Measurements from ENCODE around the gene WDR17. TPM values are rescaled to one million over a fixed set of nuclear protein-coding genes. Genes with fewer than 3 reads are reported as not detected.

WDR17 gene
- total RNA-seq, 1 experiment from 2014 or later, result 1.3 TPM

DNA sequence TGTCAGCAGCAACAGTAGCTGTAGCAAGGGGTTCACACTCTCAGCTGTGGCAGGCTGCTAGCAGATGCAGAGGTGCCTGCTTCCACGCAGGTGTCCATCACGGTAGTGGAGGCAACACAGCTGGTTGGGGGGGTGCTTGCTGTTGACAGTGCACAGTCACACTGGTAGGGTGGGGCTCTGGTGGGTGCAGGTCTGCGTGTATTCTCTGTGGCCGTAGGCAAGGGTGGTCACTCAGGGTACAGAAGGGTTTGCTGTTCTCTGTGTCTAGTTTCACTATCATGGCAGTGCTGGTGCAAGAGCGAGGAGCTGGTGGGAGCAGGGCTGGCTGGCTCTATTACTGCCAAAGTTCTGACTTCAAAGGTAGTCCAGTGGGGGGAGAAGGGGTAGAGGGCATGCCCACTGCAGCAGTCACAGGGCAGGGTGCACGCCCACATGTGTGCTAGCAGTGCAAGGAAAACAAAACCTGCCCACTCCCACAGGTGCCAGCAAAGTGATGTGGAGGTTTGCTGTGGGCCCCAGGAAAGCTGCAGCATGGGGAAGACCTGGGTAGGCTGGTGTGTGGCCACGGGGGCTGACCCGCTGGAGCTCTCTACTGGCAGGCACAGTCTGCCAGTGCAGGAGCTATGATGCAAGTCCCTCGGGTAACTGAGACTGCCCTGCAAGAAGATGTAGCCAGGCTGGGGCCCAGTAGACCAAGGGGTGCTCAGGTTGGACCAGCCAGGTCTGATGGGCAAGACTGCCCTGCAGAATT, 21.6 kb upstream of the WDR17 start:
- H3K79me2 ChIP-seq (ENCODE audit: low read length), result no peaks in the 10 kb centered on the region
- no peak overlapping the region for H2AFZ ChIP-seq (ENCODE audit: low read length)
- CTCF ChIA-PET, result no interaction called here
- H3K4me3 ChIP-seq (ENCODE audit: low read length), result no peak overlapping the region
- DNase-seq, result no peak
- no peaks in the 10 kb centered on the region for H3F3A ChIP-seq (ENCODE audit: low read length, unreplicated experiment)
- ATAC-seq, result no peak
- H4K20me1 ChIP-seq (ENCODE audit: low read length), result no peaks in the 10 kb centered on the region
- H3K9me2 ChIP-seq (replicated peaks; ENCODE audit: low read length), result no peaks in the 10 kb centered on the region
- no peak overlapping the region for H3K9ac ChIP-seq (ENCODE audit: low read length)
- H3K4me1 ChIP-seq (ENCODE audit: insufficient read depth, low read length), result no peaks in the 10 kb centered on the region
- no peaks in the 10 kb centered on the region for H3K9me3 ChIP-seq (ENCODE audit: low read length)
- POLR2A ChIA-PET (ENCODE audit: unreplicated experiment), result no interaction called here
- no peaks in the 10 kb centered on the region for H3K27me3 ChIP-seq (ENCODE audit: low read length)
- H3K4me2 ChIP-seq (ENCODE audit: low read length), result no peak overlapping the region
- H3K27ac ChIP-seq (ENCODE audit: low read length), result no peak overlapping the region
- BruUV-seq (replicated peaks), result no TSS peak
- TF ChIP-seq, protein P1, sequence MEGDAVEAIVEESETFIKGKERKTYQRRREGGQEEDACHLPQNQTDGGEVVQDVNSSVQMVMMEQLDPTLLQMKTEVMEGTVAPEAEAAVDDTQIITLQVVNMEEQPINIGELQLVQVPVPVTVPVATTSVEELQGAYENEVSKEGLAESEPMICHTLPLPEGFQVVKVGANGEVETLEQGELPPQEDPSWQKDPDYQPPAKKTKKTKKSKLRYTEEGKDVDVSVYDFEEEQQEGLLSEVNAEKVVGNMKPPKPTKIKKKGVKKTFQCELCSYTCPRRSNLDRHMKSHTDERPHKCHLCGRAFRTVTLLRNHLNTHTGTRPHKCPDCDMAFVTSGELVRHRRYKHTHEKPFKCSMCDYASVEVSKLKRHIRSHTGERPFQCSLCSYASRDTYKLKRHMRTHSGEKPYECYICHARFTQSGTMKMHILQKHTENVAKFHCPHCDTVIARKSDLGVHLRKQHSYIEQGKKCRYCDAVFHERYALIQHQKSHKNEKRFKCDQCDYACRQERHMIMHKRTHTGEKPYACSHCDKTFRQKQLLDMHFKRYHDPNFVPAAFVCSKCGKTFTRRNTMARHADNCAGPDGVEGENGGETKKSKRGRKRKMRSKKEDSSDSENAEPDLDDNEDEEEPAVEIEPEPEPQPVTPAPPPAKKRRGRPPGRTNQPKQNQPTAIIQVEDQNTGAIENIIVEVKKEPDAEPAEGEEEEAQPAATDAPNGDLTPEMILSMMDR (conservative IDR thresholded peaks at IDR 0.05; ENCODE audit: low read depth, low read length), result no peak
- TF ChIP-seq EZH2 (IDR thresholded peaks at IDR 0.05; ENCODE audit: low read length, unreplicated experiment) (no peak), EZH2phosphoT487 (IDR thresholded peaks at IDR 0.05; ENCODE audit: borderline replicate concordance, low read length) (no peak)
- H3K36me3 ChIP-seq (ENCODE audit: low read depth, low read length), result no peaks in the 10 kb centered on the region
- intact Hi-C loops (cut with micrococcal nuclease), result no loop called here

DNA sequence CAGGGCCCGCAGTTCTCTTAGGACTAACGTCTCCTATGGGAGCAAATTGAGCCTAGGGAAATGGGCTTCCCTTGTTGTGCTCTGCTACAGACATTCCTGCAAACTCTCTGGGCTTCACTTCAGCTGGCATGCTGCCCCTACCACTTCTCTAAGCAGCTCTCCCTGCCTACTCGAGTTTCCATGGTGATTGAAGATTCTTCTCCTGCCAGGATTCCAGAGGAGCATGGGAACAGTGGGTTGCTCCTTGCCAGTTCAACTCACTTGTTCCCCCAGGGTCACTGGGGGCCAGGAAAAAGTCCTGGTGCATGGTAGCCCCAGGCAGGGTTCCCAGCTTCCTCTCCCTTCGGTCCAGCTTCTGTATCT, 21.1 kb upstream of the WDR17 start:
- Histone ChIP-seq H3F3A (ENCODE audit: low read length, unreplicated experiment) (no peaks in the 10 kb centered on the region), H3K27ac (ENCODE audit: low read length) (no peak overlapping the region), H3K9me3 (ENCODE audit: low read length) (no peaks in the 10 kb centered on the region), H3K36me3 (ENCODE audit: low read depth, low read length) (no peaks in the 10 kb centered on the region), H3K4me3 (ENCODE audit: low read length) (no peak overlapping the region), H3K4me2 (ENCODE audit: low read length) (no peak overlapping the region), H2AFZ (ENCODE audit: low read length) (no peak overlapping the region), H4K20me1 (ENCODE audit: low read length) (no peaks in the 10 kb centered on the region), H3K9ac (ENCODE audit: low read length) (no peak overlapping the region), H3K4me1 (ENCODE audit: insufficient read depth, low read length) (no peaks in the 10 kb centered on the region), H3K79me2 (ENCODE audit: low read length) (no peaks in the 10 kb centered on the region), H3K9me2 (replicated peaks; ENCODE audit: low read length) (no peaks in the 10 kb centered on the region), H3K27me3 (ENCODE audit: low read length) (no peaks in the 10 kb centered on the region)
- BruUV-seq (replicated peaks), result no TSS peak
- intact Hi-C loops (cut with micrococcal nuclease), result no loop called here
- ATAC-seq (no peak), DNase-seq (no peak)
- POLR2A ChIA-PET (ENCODE audit: unreplicated experiment), result no interaction called here
- no peak for TF ChIP-seq EZH2phosphoT487 (IDR thresholded peaks at IDR 0.05; ENCODE audit: borderline replicate concordance, low read length)
- TF ChIP-seq, protein P1 (conservative IDR thresholded peaks at IDR 0.05; ENCODE audit: low read depth, low read length), result no peak
- no peak for TF ChIP-seq EZH2 (IDR thresholded peaks at IDR 0.05; ENCODE audit: low read length, unreplicated experiment)
- CTCF ChIA-PET, result no interaction called here

DNA sequence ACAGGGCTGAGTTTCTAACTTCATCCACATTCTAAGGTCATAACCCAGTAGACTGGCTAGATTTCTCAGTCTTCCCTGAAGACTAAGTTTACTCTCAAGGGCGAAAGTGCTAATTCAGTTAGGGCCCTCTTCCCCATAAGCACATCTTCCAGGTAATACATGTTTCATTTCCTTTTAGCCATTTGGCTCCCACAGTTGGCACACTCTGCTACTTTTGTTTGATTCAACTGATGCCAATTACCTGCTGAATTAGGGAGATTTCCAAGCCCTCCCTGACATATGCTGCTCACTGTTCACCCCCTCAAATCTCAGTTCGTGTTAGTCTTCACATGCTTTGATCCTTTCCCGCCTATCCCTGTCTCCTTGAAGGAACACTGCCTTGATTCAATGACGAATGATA, 17.0 kb upstream of the WDR17 start:
- ChIA-PET CTCF (interaction anchor here (0.6 kb wide), 1 partner anchor 102 kb away, joined by 3 read pairs; no protein-coding TSS in a partner anchor), POLR2A (ENCODE audit: unreplicated experiment) (no interaction called here)
- BruUV-seq (replicated peaks), result no TSS peak
- Histone ChIP-seq H3K27me3 (ENCODE audit: low read length) (no peaks in the 10 kb centered on the region), H3K36me3 (ENCODE audit: low read depth, low read length) (no peaks in the 10 kb centered on the region), H3K9me3 (ENCODE audit: low read length) (no peaks in the 10 kb centered on the region), H3K4me3 (ENCODE audit: low read length) (no peak overlapping the region), H3K4me2 (ENCODE audit: low read length) (no peak overlapping the region), H3K9me2 (replicated peaks; ENCODE audit: low read length) (no peaks in the 10 kb centered on the region), H3F3A (ENCODE audit: low read length, unreplicated experiment) (no peaks in the 10 kb centered on the region), H2AFZ (ENCODE audit: low read length) (no peak overlapping the region), H3K9ac (ENCODE audit: low read length) (no peak overlapping the region), H3K79me2 (ENCODE audit: low read length) (no peaks in the 10 kb centered on the region), H3K27ac (ENCODE audit: low read length) (no peak overlapping the region), H3K4me1 (ENCODE audit: insufficient read depth, low read length) (no peaks in the 10 kb centered on the region), H4K20me1 (ENCODE audit: low read length) (no peaks in the 10 kb centered on the region)
- DNase-seq, result no peak
- intact Hi-C loops (cut with micrococcal nuclease), result no loop called here
- TF ChIP-seq EZH2 (IDR thresholded peaks at IDR 0.05; ENCODE audit: low read length, unreplicated experiment), result no peak
- TF ChIP-seq, protein P1 (conservative IDR thresholded peaks at IDR 0.05; ENCODE audit: low read depth, low read length), result no peak
- TF ChIP-seq EZH2phosphoT487 (IDR thresholded peaks at IDR 0.05; ENCODE audit: borderline replicate concordance, low read length), result no peak
- no peak for ATAC-seq
